T-helper 1 cell treated with Interleukin-12 subunit alpha and Interleukin-12 subunit beta and Interleukin-4 antibody, amounts not matched to agents 30 μg/mL and 1 μg/mL, for 36 hours (primary cell): Measurements from ENCODE around the gene ABCC8.

ENCODE experiments used
- H3K27ac Mint-ChIP-seq: one replicate; pipeline ENCODE4 v1.8.0; 2021; ENCODE audit warnings: mild to moderate bottlenecking, mixed read lengths
- H3K27me3 Mint-ChIP-seq: one replicate; pipeline ENCODE4 v1.8.0; 2021; ENCODE audit warnings: low read depth, mixed read lengths
- H3K36me3 Mint-ChIP-seq: one replicate; pipeline ENCODE4 v1.8.0; 2021; ENCODE audit warnings: low read depth, mixed read lengths
- H3K4me1 Mint-ChIP-seq: one replicate; pipeline ENCODE4 v1.8.0; 2021; ENCODE audit warnings: low read depth, mixed read lengths
- H3K4me3 Mint-ChIP-seq: one replicate; pipeline ENCODE4 v1.8.0; 2021; ENCODE audit warnings: mild to moderate bottlenecking, moderate library complexity, mixed read lengths
- H3K9me3 Mint-ChIP-seq: one replicate; pipeline ENCODE4 v1.8.0; 2021; ENCODE audit warnings: mixed read lengths

Gene ABCC8

DNA sequence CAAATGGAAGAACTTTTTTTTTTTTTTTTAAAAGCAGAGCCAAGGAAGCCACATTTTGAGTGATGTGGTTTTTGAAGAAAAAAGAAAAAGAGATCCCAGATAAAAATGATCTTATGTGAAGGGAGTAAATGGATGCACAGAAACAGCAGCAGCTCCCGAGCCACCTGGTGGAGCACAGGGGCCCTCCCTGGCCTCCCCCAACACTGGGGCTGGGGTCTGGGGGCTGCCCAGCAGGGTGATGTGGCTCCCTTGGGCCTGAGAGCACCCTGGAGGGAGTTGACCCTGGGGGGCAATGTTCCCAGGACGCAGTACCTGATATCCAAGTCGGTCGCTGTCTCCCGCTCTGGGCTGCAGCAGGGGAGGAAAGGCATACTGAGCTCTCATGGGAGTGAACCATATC is 61.7 kb downstream of the ABCC8 start:
- Mint-ChIP-seq H3K36me3 (no peaks in the 10 kb centered on the region), H3K27me3 (peaks cover 31% of the 10 kb centered on the region), H3K27ac (no peak overlapping the region), H3K4me3 (no peak overlapping the region), H3K4me1 (peaks cover 25% of the 10 kb centered on the region), H3K9me3 (no peaks in the 10 kb centered on the region)

DNA sequence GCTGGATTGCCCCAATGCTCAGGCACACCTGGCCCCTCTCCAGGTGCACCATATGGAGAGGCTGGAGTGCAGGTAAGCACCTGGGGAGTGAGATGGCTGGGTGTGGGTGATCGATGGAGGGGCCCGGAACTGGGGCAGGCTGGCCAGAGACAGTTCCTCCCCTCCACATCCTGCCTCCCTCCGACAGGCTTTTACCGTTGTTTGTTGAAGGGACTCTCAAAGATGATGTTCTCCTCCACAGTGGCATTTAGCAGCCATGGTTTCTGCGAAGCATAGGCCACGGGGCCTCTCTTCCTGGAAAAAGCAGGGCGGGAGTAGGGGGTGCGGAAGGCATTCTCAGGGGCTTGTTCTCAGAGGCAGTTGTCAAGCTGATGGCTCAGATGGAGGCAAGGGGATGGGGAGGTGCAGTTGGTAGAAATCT is 62.3 kb downstream of the ABCC8 start:
- Mint-ChIP-seq H3K27ac (peak overlapping the region; percentile 64), H3K9me3 (no peaks in the 10 kb centered on the region), H3K4me1 (peaks cover 25% of the 10 kb centered on the region), H3K4me3 (peak overlapping the region; percentile 33), H3K27me3 (peaks cover 25% of the 10 kb centered on the region), H3K36me3 (no peaks in the 10 kb centered on the region)

DNA sequence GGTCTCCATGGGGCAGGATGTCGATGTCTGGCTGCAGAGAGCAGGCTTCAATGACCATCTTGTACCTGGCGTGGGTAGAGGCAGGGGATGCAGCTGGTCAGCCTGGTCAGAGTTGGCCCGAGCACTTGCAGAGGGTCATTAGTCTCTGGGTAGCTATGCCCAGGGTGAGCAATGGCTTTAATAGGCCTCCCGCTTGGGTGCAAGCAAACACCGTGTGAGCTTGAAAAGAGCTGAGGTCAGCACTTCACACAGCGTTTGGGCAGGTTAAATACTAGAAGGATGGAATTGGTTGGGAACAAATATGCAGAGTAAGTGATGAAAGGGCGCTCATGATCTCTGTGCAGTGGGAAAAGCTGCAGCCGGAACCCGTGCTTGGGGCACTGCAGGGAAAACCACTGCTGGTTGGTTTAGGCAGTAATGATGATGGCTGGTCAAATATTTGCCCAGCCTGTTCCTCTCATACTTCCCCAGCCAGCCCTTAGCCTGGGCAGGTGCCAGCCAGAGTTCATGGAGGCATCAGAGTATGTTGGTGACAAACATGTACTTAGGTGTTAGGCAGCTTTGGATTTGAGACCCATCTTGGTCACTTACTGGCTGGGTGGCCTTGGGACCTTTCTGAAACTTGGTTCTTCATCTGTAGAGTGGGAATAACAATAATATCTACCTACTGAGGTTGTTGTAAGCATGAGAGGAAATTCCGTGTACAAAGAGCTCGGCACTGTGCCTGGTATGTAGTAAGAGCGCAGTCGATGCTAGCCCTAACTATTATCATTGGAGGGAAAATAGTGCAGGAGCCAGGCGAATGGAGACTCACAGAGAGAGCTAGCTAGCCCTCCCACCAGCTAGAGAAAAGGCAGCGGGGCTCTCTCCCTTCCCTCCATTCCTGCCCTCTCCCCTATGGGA is 63.0 kb downstream of the ABCC8 start:
- Mint-ChIP-seq H3K4me3 (no peak overlapping the region), H3K4me1 (peaks cover 24% of the 10 kb centered on the region), H3K27ac (peak overlapping the region; percentile 17), H3K9me3 (no peaks in the 10 kb centered on the region), H3K27me3 (peaks cover 20% of the 10 kb centered on the region), H3K36me3 (no peaks in the 10 kb centered on the region)

DNA sequence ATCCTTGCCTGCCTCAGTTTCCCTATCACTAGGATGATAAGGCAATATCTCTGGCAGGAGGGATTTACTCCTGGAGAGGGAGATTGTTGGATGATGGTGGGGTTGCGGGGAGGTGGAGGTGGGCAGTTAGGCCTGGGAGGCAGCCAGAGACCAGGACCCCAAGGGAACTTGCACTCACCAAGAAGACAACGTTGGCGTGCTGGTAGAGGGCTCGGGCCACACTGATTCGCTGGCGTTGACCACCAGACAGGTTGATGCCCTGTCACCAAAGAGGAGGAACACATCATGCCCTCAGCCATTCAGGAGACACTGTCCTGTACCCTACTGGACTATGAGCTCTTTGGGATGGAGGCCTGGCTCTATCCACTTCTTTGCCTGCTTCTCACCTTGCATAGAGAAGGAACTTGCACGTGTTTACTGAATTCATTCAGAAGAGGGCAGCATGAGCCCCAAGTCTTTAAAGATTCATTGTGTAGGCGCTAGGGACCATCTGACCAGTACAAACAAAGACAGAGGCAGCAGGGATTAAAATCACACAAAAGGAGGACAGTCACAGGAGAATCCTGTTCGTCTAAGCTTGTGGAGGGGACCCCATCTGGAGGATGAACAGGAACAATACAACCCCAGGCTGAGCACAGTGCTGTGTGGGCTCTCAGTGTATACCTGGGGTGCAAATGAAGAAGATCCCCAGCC is 64.0 kb downstream of the ABCC8 start:
- no peaks in the 10 kb centered on the region for H3K36me3 Mint-ChIP-seq
- H3K4me1 Mint-ChIP-seq = peaks cover 22% of the 10 kb centered on the region
- no peak overlapping the region for H3K4me3 Mint-ChIP-seq
- H3K9me3 Mint-ChIP-seq = no peaks in the 10 kb centered on the region
- H3K27me3 Mint-ChIP-seq = peaks cover 12% of the 10 kb centered on the region
- no peak overlapping the region for H3K27ac Mint-ChIP-seq

DNA sequence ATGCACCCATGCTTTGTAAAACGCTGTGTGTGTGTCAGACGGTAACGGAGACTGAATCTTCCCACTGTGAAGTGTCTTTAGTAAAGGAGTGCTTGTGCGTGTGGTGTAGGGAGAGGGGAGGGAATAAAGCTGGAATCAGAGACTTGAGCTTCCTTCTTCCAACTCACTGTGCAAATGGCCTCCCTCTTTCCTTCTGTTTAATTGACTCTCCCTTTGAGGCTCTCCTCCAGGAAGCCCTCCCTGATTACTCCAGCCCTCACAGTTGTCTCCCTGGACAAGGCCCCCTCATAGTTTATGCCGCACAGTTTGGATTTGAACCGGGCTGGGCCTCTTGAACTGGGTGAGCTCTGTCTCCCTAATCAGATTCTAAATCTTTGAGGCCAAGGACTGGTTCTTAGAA is 65.2 kb downstream of the ABCC8 start:
- H3K9me3 Mint-ChIP-seq = no peaks in the 10 kb centered on the region
- H3K27me3 Mint-ChIP-seq = peaks cover 2% of the 10 kb centered on the region
- H3K27ac Mint-ChIP-seq = no peak overlapping the region
- no peaks in the 10 kb centered on the region for H3K36me3 Mint-ChIP-seq
- peaks cover 21% of the 10 kb centered on the region for H3K4me1 Mint-ChIP-seq
- H3K4me3 Mint-ChIP-seq = no peak overlapping the region

DNA sequence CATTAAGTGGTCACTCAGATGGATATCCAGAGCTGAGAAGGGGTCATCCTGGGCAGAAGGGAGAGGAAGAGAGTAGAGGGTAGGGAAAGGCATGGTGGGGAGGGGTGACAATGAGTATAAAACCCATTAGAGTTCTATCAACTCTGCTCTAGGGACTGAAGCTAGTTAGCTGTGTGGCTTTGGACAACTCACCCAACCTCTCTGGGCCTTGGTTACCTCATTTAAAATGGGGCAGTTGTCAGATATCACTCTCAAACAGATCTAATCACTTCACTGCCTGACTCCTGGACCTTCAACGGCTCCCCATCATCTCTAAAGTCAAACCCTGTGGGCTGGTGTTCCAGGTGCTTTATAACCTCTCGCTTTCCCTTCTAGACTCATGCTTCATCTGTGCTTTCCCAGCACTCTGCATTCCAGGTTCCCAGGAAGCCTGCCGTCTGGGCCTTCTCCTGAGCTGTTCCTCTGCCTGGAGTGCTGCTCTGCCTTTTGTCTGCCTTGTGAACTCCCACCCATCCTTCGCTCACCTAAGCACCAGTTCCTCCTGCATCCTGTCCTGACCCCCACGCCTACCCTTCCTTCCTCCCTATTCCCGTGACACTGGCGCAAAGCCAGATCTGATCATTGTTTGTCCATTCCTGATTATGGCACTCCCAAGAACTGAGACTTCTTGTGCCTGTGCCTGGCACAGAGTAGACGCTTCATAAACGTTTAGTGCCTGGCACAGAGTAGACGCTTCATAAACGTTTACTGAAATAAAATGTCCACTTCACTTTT is 65.9 kb downstream of the ABCC8 start:
- Mint-ChIP-seq H3K4me3 (no peak overlapping the region), H3K4me1 (peaks cover 20% of the 10 kb centered on the region), H3K9me3 (no peaks in the 10 kb centered on the region), H3K27me3 (no peaks in the 10 kb centered on the region), H3K27ac (no peak overlapping the region), H3K36me3 (no peaks in the 10 kb centered on the region)

DNA sequence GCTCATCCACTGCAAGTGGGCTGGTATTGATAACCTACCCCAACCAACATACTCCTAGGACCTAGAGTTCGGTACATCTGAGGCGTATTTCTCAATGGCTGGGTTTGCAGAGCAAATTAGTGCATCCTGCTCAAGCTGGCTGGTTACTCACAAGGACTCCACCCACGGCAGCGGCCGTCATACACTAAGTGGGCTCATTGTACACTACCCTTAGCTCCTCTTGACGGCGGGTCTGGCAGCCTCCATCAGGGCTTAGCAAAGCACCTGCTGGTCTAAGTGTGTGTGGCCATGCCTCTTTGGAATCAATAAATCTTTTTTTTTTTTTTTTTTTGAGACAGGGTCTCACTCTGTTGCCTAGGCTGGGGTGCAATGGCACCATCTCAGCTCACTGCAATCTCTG is 68.0 kb downstream of the ABCC8 start:
- peaks cover 7% of the 10 kb centered on the region for H3K4me1 Mint-ChIP-seq

DNA sequence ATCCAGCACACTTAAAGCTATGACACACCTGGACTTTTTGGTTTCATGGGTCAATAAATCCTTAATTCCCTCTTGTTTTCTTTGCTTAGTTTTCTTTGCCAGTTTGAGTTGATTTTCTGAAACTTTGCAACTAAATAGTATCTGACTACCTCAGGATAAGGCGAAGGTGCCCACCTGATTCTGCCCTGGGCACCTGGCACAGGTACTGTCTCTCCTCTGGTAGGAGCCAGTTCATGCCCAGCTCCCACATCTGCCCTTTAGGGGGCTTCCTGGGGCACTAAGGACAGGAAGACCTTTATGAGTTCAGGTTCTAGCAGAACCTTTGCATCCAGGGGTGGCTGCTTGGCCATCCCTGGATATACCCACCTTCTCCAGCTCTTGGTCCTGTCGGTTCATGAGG is 68.6 kb downstream of the ABCC8 start:
- no peak overlapping the region for H3K4me3 Mint-ChIP-seq
- H3K36me3 Mint-ChIP-seq = no peaks in the 10 kb centered on the region
- no peak overlapping the region for H3K27ac Mint-ChIP-seq
- no peaks in the 10 kb centered on the region for H3K9me3 Mint-ChIP-seq
- no peaks in the 10 kb centered on the region for H3K27me3 Mint-ChIP-seq
- H3K4me1 Mint-ChIP-seq = peaks cover 3% of the 10 kb centered on the region

More for the DNA sequence above, 68.0 kb downstream of the ABCC8 start:
- Mint-ChIP-seq H3K27me3 (no peaks in the 10 kb centered on the region), H3K4me3 (no peak overlapping the region), H3K9me3 (no peaks in the 10 kb centered on the region), H3K36me3 (no peaks in the 10 kb centered on the region), H3K27ac (no peak overlapping the region)

DNA sequence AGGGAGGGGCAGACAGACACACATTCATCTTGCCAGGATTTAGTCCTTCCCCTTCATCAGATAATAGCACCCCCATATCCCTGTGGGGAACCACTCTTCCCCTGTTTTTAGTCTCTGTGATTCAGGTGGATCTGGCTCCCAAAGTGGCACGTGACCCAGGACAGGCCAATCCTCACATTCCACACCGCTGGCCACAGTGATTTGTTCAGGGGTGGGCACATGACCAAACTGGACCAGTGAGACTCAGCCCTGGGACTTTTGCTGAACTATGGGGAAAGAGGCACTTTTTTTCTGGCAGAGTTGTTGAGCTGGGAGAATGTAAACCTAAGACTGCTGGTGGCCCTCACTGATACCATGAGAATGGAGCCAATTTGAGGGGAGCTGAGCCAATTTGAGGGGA is 69.1 kb downstream of the ABCC8 start:
- Mint-ChIP-seq H3K9me3 (no peaks in the 10 kb centered on the region), H3K36me3 (no peaks in the 10 kb centered on the region)

DNA sequence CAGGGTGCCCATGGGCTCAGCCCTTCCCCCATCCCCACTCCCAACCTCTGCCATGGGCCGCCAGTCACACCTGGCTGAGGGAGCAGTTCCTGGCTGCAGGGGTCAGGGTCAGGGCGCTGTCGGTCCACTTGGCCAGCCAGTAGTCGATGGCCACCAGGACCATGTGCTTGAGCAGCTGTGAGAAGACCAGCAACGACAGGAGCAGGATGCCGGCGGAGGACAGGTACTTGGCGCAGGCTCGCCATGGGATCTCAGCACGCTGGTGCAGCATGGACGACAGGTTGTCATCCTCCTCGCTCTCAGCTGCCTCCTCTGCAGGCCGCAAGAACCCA is 69.9 kb downstream of the ABCC8 start:
- H3K4me3 Mint-ChIP-seq = no peak overlapping the region
- H3K9me3 Mint-ChIP-seq = no peaks in the 10 kb centered on the region
- H3K27ac Mint-ChIP-seq = no peak overlapping the region
- no peaks in the 10 kb centered on the region for H3K36me3 Mint-ChIP-seq
- H3K4me1 Mint-ChIP-seq = no peaks in the 10 kb centered on the region
- no peaks in the 10 kb centered on the region for H3K27me3 Mint-ChIP-seq

More for the DNA sequence above, 69.1 kb downstream of the ABCC8 start:
- peaks cover 2% of the 10 kb centered on the region for H3K4me1 Mint-ChIP-seq
- H3K27me3 Mint-ChIP-seq = no peaks in the 10 kb centered on the region
- H3K4me3 Mint-ChIP-seq = no peak overlapping the region
- H3K27ac Mint-ChIP-seq = no peak overlapping the region

DNA sequence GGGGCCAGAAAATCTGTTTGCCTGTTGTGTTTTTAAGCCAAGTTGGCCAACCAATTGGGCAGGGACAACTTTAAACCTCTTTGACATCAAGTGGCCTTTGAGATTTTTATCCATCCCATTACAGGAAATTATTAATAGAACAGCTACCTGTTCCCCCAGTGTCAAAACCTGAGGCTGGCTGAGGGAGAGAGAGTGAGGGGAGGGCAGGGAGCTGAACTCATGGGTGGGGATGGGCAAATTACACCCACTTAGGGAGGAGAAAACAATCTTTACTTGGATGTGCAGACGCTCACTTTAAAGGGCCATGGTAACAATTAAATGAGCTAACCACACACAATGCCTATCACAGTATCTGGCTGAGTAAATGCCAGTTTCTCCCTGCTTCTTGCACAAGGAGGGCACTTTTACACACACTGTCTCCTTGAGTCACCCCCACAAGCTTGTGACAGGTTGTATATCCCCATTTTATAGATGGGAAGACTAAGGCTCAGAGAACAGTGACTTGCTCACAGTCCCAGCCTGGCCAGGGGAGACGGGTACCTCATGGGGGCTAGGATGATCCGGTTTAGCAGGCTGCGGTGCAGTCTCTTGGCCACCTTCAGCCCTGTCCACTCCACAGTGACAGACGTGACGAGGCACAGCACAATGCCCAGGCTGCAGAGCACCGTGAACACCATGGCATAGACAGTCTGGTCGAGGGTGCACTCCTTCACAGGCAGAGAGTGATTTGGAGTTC is 70.4 kb downstream of the ABCC8 start:
- Mint-ChIP-seq H3K4me1 (no peaks in the 10 kb centered on the region), H3K36me3 (no peaks in the 10 kb centered on the region), H3K9me3 (no peaks in the 10 kb centered on the region), H3K27me3 (no peaks in the 10 kb centered on the region), H3K27ac (no peak overlapping the region), H3K4me3 (no peak overlapping the region)

DNA sequence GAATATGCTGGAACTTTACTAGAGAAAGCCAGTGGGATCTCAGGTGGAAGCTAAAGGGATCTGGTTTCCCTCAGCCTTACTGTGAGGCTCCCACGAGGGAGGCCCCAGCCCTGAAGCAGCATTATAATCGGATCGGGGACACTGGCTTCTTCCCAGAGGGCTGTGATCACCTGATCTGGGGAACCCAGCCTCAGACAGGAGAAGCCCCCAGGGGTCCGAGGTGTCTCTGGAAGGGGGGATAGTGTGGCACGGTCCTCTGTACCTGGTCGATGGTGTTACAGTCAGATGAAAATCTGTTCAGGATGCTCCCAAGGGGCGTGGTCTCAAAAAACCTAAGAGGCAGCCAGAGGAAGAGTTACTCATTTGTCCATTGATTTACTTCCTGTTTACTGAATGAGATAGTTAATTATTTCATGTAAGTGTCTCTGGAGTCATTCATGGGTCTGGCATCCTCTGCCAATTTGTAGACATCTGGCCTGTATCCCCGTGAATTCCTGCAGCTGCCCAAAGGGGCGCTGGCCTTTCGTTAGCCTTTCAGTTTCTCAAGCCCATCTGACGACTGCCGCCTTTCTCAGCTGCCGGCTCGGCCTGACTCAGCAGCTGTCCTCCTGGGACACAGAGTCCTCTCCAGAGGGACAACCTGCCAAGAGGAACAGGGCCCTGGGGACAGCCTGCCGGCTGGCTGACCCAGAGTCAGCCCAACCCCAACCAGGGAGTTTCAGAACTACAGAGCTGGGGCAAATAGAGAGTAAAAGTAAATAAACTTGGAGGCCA is 71.2 kb downstream of the ABCC8 start:
- Mint-ChIP-seq H3K4me1 (no peaks in the 10 kb centered on the region), H3K27ac (no peak overlapping the region), H3K9me3 (no peaks in the 10 kb centered on the region), H3K27me3 (no peaks in the 10 kb centered on the region), H3K36me3 (no peaks in the 10 kb centered on the region), H3K4me3 (no peak overlapping the region)

DNA sequence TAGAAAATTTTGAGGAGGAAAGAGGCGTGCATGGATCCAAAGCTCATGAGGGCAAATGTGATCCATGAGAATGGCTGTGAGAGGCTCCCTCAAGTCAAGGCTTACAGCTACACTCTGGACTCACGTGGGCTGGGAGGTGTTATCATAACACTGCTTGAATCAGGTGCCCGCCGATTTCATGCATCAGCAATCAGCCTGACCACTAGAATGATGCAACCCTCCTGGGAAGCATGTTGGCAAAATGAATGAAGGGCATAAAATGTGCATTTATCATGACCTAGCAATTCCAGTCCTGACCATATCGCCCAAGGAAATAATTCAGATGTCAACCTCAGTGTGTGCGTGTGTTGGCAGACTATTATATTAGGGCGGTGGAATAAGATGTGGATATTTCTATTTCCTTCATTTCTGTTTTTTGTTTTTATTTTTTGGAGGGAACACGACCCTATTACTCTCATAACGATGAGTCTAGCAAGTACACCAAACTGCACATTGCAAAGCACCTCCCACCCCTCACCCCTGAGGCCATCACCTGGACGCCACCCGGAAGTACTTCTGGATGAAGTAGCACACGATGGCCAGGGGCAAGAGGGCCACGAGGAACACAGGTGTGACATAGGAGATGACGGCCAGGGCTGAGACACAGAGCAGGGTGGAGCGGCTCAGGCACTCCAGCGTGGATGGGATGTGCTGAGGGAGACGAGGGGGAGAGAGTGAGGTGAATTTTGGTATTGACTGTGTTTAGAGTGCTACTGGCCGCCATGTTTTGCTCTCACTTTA is 72.5 kb downstream of the ABCC8 start:
- H3K27ac Mint-ChIP-seq = no peak overlapping the region
- no peaks in the 10 kb centered on the region for H3K36me3 Mint-ChIP-seq
- H3K9me3 Mint-ChIP-seq = no peaks in the 10 kb centered on the region
- no peaks in the 10 kb centered on the region for H3K4me1 Mint-ChIP-seq
- no peak overlapping the region for H3K4me3 Mint-ChIP-seq
- H3K27me3 Mint-ChIP-seq = no peaks in the 10 kb centered on the region
